HEK293 (cell line): ENCODE results near the gene ERBB4.

Source experiments
- CTCF ChIA-PET: fragments of 350-600 bp; formaldehyde crosslinking; extraction: SDS; loops from one replicate; lab custom pipeline; 2021; ENCODE audit warnings: antibody characterized with exemption; lab: Yijun Ruan, JAX
- POLR2A ChIA-PET: fragments of 300-600 bp; formaldehyde crosslinking; extraction: SDS; loops from one replicate; lab custom pipeline; 2020; ENCODE audit warnings: antibody characterized with exemption, inconsistent platforms; lab: Yijun Ruan, JAX
- H3K27ac ChIP-seq: fragments of 200-500 bp; sonication (Bioruptor generic); 2 replicates; pipeline ENCODE4 v1.5.1; 2014; ENCODE audit warnings: low read depth, low read length, control low read depth, inconsistent platforms; ENCODE audit errors: extremely low read depth
- H3K36me3 ChIP-seq, 2 experiments: fragments of 200-500 bp in 1 of 2; sonication (Bioruptor generic) in 1 of 2; 1 replicate in 1 of 2; 2 replicates in 1 of 2; pipeline ENCODE4 v1.5.1; 2014 to 2017; ENCODE audit warnings: inconsistent platforms in 2 of 2, low read length in 2 of 2; ENCODE audit not compliant: control insufficient read depth in 2 of 2, insufficient read depth in 1 of 2
- H3K4me1 ChIP-seq: fragments of 200-500 bp; sonication (Bioruptor generic); 2 replicates; pipeline ENCODE4 v1.5.1; 2014; ENCODE audit warnings: mild to moderate bottlenecking, low read length, inconsistent platforms; ENCODE audit not compliant: control insufficient read depth, insufficient read depth
- H3K4me3 ChIP-seq: 2 replicates; pipeline ENCODE4 v1.5.1; 2011; ENCODE audit warnings: low read depth, mild to moderate bottlenecking, control low read depth, low read length, moderate library complexity
- H3K9me3 ChIP-seq: fragments of 200-500 bp; sonication (Bioruptor generic); 2 replicates; pipeline ENCODE4 v1.5.1; 2014; ENCODE audit warnings: low read depth, low read length, inconsistent platforms; ENCODE audit not compliant: control insufficient read depth, insufficient read depth
- KLF17 ChIP-seq: fragments of 450-650 bp; formaldehyde crosslinking; IDR thresholded peaks from 2 replicates; pipeline ENCODE4 v1.5.1; 2016; ENCODE audit warnings: missing biosample characterization, missing genetic modification characterization
- ZNF48 ChIP-seq: fragments of 450-650 bp; formaldehyde crosslinking; IDR thresholded peaks from 2 replicates; pipeline ENCODE4 v1.5.1; 2016; ENCODE audit warnings: missing biosample characterization, missing genetic modification characterization
- ZNF549 ChIP-seq: fragments of 450-650 bp; IDR thresholded peaks from 2 replicates; pipeline ENCODE4 v1.5.1; 2018; ENCODE audit warnings: missing biosample characterization, missing genetic modification characterization, mild to moderate bottlenecking, inconsistent platforms, moderate library complexity
- ZNF624 ChIP-seq: fragments of 450-650 bp; formaldehyde crosslinking; IDR thresholded peaks from 2 replicates; pipeline ENCODE4 v1.5.1; 2017; ENCODE audit warnings: missing biosample characterization, missing genetic modification characterization
- ZNF654 ChIP-seq: fragments of 450-650 bp; formaldehyde crosslinking; IDR thresholded peaks from 2 replicates; pipeline ENCODE4 v1.5.1; 2016; ENCODE audit warnings: low read depth, missing biosample characterization, missing genetic modification characterization
- ZNF768 ChIP-seq: fragments of 450-650 bp; formaldehyde crosslinking; IDR thresholded peaks from 2 replicates; pipeline ENCODE4 v1.5.1; 2018; ENCODE audit warnings: missing biosample characterization, mild to moderate bottlenecking, missing genetic modification characterization
- ZSCAN16 ChIP-seq: fragments of 450-650 bp; formaldehyde crosslinking; IDR thresholded peaks from 2 replicates; pipeline ENCODE4 v1.5.1; 2016; ENCODE audit warnings: missing biosample characterization, missing genetic modification characterization
- ZSCAN23 ChIP-seq: fragments of 450-650 bp; formaldehyde crosslinking; IDR thresholded peaks from 2 replicates; pipeline ENCODE4 v1.5.1; 2016; ENCODE audit warnings: missing biosample characterization, missing genetic modification characterization
- TF ChIP-seq, protein P1 (sequence below): fragments of 450-650 bp; formaldehyde crosslinking; IDR thresholded peaks from 2 replicates; pipeline ENCODE4 v1.5.1; 2016; ENCODE audit warnings: missing biosample characterization, missing genetic modification characterization, low read depth
- TF ChIP-seq, protein P2 (sequence below): fragments of 450-650 bp; formaldehyde crosslinking; conservative IDR thresholded peaks from 2 replicates; pipeline ENCODE4 v1.5.1; 2016; ENCODE audit warnings: low read depth, missing biosample characterization, missing genetic modification characterization
- TF ChIP-seq, protein P3 (sequence below): fragments of 450-650 bp; formaldehyde crosslinking; IDR thresholded peaks from 2 replicates; pipeline ENCODE4 v1.5.1; 2016; ENCODE audit warnings: missing biosample characterization, missing genetic modification characterization
- TF ChIP-seq, protein P4 (sequence below): fragments of 450-650 bp; formaldehyde crosslinking; IDR thresholded peaks from 2 replicates; pipeline ENCODE4 v1.5.1; 2016; ENCODE audit warnings: missing biosample characterization, missing genetic modification characterization

Gene ERBB4

GRCh38 chr2:211751848-211752247 is 786.8 kb downstream of the ERBB4 start (continued):
- TF ChIP-seq, protein P1, sequence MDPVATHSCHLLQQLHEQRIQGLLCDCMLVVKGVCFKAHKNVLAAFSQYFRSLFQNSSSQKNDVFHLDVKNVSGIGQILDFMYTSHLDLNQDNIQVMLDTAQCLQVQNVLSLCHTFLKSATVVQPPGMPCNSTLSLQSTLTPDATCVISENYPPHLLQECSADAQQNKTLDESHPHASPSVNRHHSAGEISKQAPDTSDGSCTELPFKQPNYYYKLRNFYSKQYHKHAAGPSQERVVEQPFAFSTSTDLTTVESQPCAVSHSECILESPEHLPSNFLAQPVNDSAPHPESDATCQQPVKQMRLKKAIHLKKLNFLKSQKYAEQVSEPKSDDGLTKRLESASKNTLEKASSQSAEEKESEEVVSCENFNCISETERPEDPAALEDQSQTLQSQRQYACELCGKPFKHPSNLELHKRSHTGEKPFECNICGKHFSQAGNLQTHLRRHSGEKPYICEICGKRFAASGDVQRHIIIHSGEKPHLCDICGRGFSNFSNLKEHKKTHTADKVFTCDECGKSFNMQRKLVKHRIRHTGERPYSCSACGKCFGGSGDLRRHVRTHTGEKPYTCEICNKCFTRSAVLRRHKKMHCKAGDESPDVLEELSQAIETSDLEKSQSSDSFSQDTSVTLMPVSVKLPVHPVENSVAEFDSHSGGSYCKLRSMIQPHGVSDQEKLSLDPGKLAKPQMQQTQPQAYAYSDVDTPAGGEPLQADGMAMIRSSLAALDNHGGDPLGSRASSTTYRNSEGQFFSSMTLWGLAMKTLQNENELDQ (tag by site-specific recombination) = no peak
- TF ChIP-seq, protein P2, sequence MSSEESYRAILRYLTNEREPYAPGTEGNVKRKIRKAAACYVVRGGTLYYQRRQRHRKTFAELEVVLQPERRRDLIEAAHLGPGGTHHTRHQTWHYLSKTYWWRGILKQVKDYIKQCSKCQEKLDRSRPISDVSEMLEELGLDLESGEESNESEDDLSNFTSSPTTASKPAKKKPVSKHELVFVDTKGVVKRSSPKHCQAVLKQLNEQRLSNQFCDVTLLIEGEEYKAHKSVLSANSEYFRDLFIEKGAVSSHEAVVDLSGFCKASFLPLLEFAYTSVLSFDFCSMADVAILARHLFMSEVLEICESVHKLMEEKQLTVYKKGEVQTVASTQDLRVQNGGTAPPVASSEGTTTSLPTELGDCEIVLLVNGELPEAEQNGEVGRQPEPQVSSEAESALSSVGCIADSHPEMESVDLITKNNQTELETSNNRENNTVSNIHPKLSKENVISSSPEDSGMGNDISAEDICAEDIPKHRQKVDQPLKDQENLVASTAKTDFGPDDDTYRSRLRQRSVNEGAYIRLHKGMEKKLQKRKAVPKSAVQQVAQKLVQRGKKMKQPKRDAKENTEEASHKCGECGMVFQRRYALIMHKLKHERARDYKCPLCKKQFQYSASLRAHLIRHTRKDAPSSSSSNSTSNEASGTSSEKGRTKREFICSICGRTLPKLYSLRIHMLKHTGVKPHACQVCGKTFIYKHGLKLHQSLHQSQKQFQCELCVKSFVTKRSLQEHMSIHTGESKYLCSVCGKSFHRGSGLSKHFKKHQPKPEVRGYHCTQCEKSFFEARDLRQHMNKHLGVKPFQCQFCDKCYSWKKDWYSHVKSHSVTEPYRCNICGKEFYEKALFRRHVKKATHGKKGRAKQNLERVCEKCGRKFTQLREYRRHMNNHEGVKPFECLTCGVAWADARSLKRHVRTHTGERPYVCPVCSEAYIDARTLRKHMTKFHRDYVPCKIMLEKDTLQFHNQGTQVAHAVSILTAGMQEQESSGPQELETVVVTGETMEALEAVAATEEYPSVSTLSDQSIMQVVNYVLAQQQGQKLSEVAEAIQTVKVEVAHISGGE (tag by site-specific recombination) = no peak

- CTCF ChIA-PET = interaction anchor here (0.5 kb wide), 1 partner anchor 784 kb away, joined by 3 read pairs; no protein-coding TSS in a partner anchor
- H3K9me3 ChIP-seq = no peaks in the 10 kb centered on the region
- H3K27ac ChIP-seq = no peak overlapping the region
- TF ChIP-seq, protein P3, sequence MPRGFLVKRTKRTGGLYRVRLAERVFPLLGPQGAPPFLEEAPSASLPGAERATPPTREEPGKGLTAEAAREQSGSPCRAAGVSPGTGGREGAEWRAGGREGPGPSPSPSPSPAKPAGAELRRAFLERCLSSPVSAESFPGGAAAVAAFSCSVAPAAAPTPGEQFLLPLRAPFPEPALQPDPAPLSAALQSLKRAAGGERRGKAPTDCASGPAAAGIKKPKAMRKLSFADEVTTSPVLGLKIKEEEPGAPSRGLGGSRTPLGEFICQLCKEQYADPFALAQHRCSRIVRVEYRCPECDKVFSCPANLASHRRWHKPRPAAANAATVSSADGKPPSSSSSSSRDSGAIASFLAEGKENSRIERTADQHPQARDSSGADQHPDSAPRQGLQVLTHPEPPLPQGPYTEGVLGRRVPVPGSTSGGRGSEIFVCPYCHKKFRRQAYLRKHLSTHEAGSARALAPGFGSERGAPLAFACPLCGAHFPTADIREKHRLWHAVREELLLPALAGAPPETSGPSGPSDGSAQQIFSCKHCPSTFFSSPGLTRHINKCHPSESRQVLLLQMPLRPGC = no peak
- TF ChIP-seq ZNF549 (tag by site-specific recombination) = no peak
- no peak for TF ChIP-seq ZNF48
- TF ChIP-seq KLF17 (tag by site-specific recombination) = no peak
- TF ChIP-seq ZSCAN16 (tag by site-specific recombination) = no peak
- no peak for TF ChIP-seq ZSCAN23
- H3K4me1 ChIP-seq = peaks cover 3% of the 10 kb centered on the region; the same call in 1 of the 2 replicates
- POLR2A ChIA-PET = no interaction called here
- H3K4me3 ChIP-seq = no peak overlapping the region
- H3K36me3 ChIP-seq = no peaks in the 10 kb centered on the region
Measured at GRCh38 chr2:211748339-211748738, 790.3 kb downstream of the ERBB4 start.

GRCh38 chr2:211745295-211746097 is 793.1 kb downstream of the ERBB4 start:
- no peak overlapping the region for H3K27ac ChIP-seq
- POLR2A ChIA-PET = no interaction called here
- TF ChIP-seq ZNF654 (tag by site-specific recombination) = peak; percentile 74
- TF ChIP-seq, protein P4, sequence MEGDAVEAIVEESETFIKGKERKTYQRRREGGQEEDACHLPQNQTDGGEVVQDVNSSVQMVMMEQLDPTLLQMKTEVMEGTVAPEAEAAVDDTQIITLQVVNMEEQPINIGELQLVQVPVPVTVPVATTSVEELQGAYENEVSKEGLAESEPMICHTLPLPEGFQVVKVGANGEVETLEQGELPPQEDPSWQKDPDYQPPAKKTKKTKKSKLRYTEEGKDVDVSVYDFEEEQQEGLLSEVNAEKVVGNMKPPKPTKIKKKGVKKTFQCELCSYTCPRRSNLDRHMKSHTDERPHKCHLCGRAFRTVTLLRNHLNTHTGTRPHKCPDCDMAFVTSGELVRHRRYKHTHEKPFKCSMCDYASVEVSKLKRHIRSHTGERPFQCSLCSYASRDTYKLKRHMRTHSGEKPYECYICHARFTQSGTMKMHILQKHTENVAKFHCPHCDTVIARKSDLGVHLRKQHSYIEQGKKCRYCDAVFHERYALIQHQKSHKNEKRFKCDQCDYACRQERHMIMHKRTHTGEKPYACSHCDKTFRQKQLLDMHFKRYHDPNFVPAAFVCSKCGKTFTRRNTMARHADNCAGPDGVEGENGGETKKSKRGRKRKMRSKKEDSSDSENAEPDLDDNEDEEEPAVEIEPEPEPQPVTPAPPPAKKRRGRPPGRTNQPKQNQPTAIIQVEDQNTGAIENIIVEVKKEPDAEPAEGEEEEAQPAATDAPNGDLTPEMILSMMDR (tag by site-specific recombination) = peak; percentile 29; the same call in 1 of the 2 replicates
- TF ChIP-seq ZNF624 = no peak
- no peak for TF ChIP-seq ZNF768 (tag by site-specific recombination)
- TF ChIP-seq, all 188 proteins: peak for 2
- Histone ChIP-seq H3K4me3 (no peak overlapping the region), H3K9me3 (no peaks in the 10 kb centered on the region), H3K4me1 (no peaks in the 10 kb centered on the region), H3K36me3 (no peaks in the 10 kb centered on the region)
- CTCF ChIA-PET = interaction anchor here (0.5 to 3.4 kb wide), 45 partner anchors 7 to 993 kb away, joined by 3 to 17 read pairs (median 4); no protein-coding TSS in a partner anchor
